PC-9 (cell line): ENCODE measurements around the gene DNAH2. TPM values are rescaled to one million over a fixed set of nuclear protein-coding genes. Genes with fewer than 3 reads are reported as not detected.

ENCODE experiments used
- BruUV-seq: library from RNA; stranded (reverse); fragments of 400-500 nt; replicated peaks from 2 replicates; lab custom pipeline; 2021; lab: Mats Ljungman, UMichigan
- CTCF ChIA-PET: fragments of 300-600 bp; sonication (Branson Sonifier 250); formaldehyde crosslinking; loops from one replicate; lab custom pipeline; 2022; ENCODE audit warnings: antibody characterized with exemption; lab: Charles Lee
- POLR2A ChIA-PET: fragments of 300-600 bp; sonication (Branson Sonifier 250); formaldehyde crosslinking; loops from one replicate; lab custom pipeline; 2022; ENCODE audit warnings: antibody characterized with exemption; ENCODE audit not compliant: unreplicated experiment; lab: Charles Lee
- DNase-seq, 2 experiments: peaks; one replicate each; pipeline versions ENCODE4 v3.0.0 to v3.0.0-alpha.2; 2015 to 2022; ENCODE audit warnings: mixed read lengths in 1 of 2
- H2AFZ ChIP-seq: fragments of 200-600 bp; sonication (generic); 2 replicates; pipeline ENCODE4 v1.8.1; 2017; ENCODE audit warnings: antibody characterized with exemption
- H3F3A ChIP-seq: fragments of 200-600 bp; sonication (generic); 2 replicates; pipeline ENCODE4 v1.8.1; 2017; ENCODE audit warnings: antibody characterized with exemption, mild to moderate bottlenecking, low read depth; ENCODE audit not compliant: insufficient read depth
- H3K27ac ChIP-seq: fragments of 200-600 bp; sonication (generic); 2 replicates; pipeline ENCODE4 v1.6.1; 2016; ENCODE audit warnings: mixed run types
- H3K27me3 ChIP-seq: fragments of 200-600 bp; sonication (generic); 2 replicates; pipeline ENCODE4 v1.6.1; 2016; ENCODE audit warnings: low read depth, mixed run types; ENCODE audit not compliant: insufficient read depth
- H3K36me3 ChIP-seq: fragments of 200-600 bp; sonication (generic); 2 replicates; pipeline ENCODE4 v1.6.1; 2016; ENCODE audit warnings: low read depth, mixed run types
- H3K4me1 ChIP-seq: fragments of 200-600 bp; sonication (generic); replicated peaks from 2 replicates; pipeline ENCODE4 v1.6.1; 2016; ENCODE audit warnings: mixed run types; ENCODE audit not compliant: insufficient read depth
- H3K4me2 ChIP-seq: fragments of 200-600 bp; sonication (generic); 2 replicates; pipeline ENCODE4 v1.6.1; 2017; ENCODE audit warnings: mixed run types
- H3K4me3 ChIP-seq: fragments of 200-600 bp; sonication (generic); 2 replicates; pipeline ENCODE4 v1.6.1; 2016; ENCODE audit warnings: mixed run types
- H3K79me2 ChIP-seq: fragments of 200-600 bp; sonication (generic); 2 replicates; pipeline ENCODE4 v1.6.1; 2017; ENCODE audit warnings: low read depth, mixed run types
- H3K9me2 ChIP-seq: fragments of 200-600 bp; sonication (generic); 2 replicates; pipeline ENCODE4 v1.8.1; 2017; ENCODE audit warnings: mild to moderate bottlenecking; ENCODE audit not compliant: insufficient read depth
- H3K9me3 ChIP-seq: fragments of 200-600 bp; sonication (generic); 2 replicates; pipeline ENCODE4 v1.8.1; 2016; ENCODE audit warnings: low read depth; ENCODE audit not compliant: insufficient read depth
- H4K20me1 ChIP-seq: fragments of 200-600 bp; sonication (generic); 2 replicates; pipeline ENCODE4 v1.8.1; 2017; ENCODE audit not compliant: insufficient read depth
- CTCF ChIP-seq: fragments of 200-600 bp; sonication (generic); conservative IDR thresholded peaks from 2 replicates; pipeline ENCODE4 v1.6.1; 2017; ENCODE audit warnings: mixed run types, antibody characterized with exemption, mild to moderate bottlenecking, moderate library complexity
- EZH2 ChIP-seq: fragments of 200-600 bp; sonication (generic); IDR thresholded peaks from 2 replicates; pipeline ENCODE4 v1.8.0; 2017; ENCODE audit warnings: antibody characterized with exemption, low read depth
- intact Hi-C: fragments of 100-400 bp; cut with micrococcal nuclease; formaldehyde crosslinking; loops from one replicate; pipeline ENCODE4 v1.10.0; 2022; ENCODE audit not compliant: unreplicated experiment
- total RNA-seq: library from RNA; stranded (reverse); gene quantifications from 2 replicates; pipeline ENCODE4 v1.2.3, GENCODE V29; 2021

Gene DNAH2
- total RNA-seq, 1 experiment from 2014 or later: 10.6 TPM

DNA sequence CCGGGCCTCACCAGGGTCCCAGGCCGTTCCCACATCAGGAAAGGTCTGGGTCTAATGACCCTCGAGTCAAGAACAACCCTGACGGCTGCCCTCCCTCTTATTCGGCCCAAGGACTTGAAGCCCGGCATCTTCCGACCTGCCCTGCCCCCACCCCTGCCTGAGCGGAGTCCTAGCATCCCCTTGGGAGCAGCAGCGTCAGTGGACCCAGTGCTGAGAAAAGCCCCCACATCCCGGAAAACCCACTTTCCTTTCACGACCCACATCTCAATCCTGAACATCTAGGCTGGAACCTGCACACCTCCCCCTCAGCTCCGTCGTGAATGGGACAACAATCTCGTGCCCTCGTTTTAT lies 138.1 kb downstream of the DNAH2 start:
- peaks cover 18% of the 10 kb centered on the region for H3K79me2 ChIP-seq
- no peaks in the 10 kb centered on the region for H3K27me3 ChIP-seq
- peak overlapping the region; percentile 97 for H3K4me2 ChIP-seq
- TF ChIP-seq EZH2 (no peak), CTCF (no peak)
- intact Hi-C loops: loop anchor here (5.0 to 10.0 kb wide), 2 partner anchors 33 to 271 kb away; partner anchors contain the start of gene MPDU1
- H3K9me2 ChIP-seq: no peaks in the 10 kb centered on the region
- DNase-seq: no peak
- peaks cover 11% of the 10 kb centered on the region for H3F3A ChIP-seq
- peak overlapping the region; percentile 79; the same call in 1 of the 2 replicates for H3K27ac ChIP-seq
- peak overlapping the region; percentile 97 for H3K4me3 ChIP-seq
- POLR2A ChIA-PET: interaction anchor here (0.5 to 0.7 kb wide), 3 partner anchors 15 to 557 kb away, joined by 4 to 6 read pairs (median 5); no protein-coding TSS in a partner anchor
- H3K36me3 ChIP-seq: no peaks in the 10 kb centered on the region
- BruUV-seq: no TSS peak
- no peak overlapping the region for H2AFZ ChIP-seq
- H4K20me1 ChIP-seq: no peaks in the 10 kb centered on the region
- CTCF ChIA-PET: interaction anchor here (0.6 to 0.9 kb wide), 2 partner anchors 11 to 186 kb away, joined by 3 to 7 read pairs; no protein-coding TSS in a partner anchor
- peaks cover 13% of the 10 kb centered on the region for H3K4me1 ChIP-seq
- no peaks in the 10 kb centered on the region for H3K9me3 ChIP-seq

GRCh38 chr17:7856011-7856810 lies 138.7 kb downstream of the DNAH2 start:
- intact Hi-C loops: loop anchor here (5.0 to 10.0 kb wide), 2 partner anchors 34 to 271 kb away; partner anchors contain the start of gene MPDU1
- Histone ChIP-seq H3F3A (peaks cover 11% of the 10 kb centered on the region), H3K27me3 (no peaks in the 10 kb centered on the region), H3K36me3 (no peaks in the 10 kb centered on the region), H3K4me3 (peak overlapping the region; percentile 97), H2AFZ (0 out of 2 replicates have a peak overlapping the region, but pooled peaks have one; percentile 50), H3K9me2 (no peaks in the 10 kb centered on the region), H4K20me1 (no peaks in the 10 kb centered on the region), H3K79me2 (peaks cover 18% of the 10 kb centered on the region), H3K4me2 (peak overlapping the region; percentile 97), H3K27ac (peak overlapping the region; percentile 79), H3K4me1 (peaks cover 13% of the 10 kb centered on the region), H3K9me3 (no peaks in the 10 kb centered on the region)
- TF ChIP-seq EZH2 (no peak), CTCF (no peak)
- BruUV-seq: no TSS peak
- DNase-seq: no peak
- POLR2A ChIA-PET: interaction anchor here (0.5 to 0.7 kb wide), 4 partner anchors 15 to 558 kb away, joined by 3 to 6 read pairs (median 4); no protein-coding TSS in a partner anchor
- CTCF ChIA-PET: interaction anchor here (0.6 to 1.5 kb wide), 4 partner anchors 11 to 187 kb away, joined by 3 to 12 read pairs (median 7); no protein-coding TSS in a partner anchor

- intact Hi-C loops: loop anchor here (1.0 to 10.0 kb wide), 6 partner anchors 13 to 272 kb away; partner anchors contain the start of gene MPDU1
These were observed 139.5 kb downstream of the DNAH2 start, which contains the start of gene NAA38 for GRCh38 chr17:7856811-7857712. TSS of gene NAA38 (minus strand) at chr17:7857559. CDS start at chr17:7857463, 96 bp downstream.

More at GRCh38 chr17:7856811-7857712, 139.5 kb downstream of the DNAH2 start, which contains the start of gene NAA38:
- peak within 1 kb of the TSS; percentile 79 for H3K27ac ChIP-seq
- DNase-seq: peak; percentile 96 to 97
- no peaks in the 10 kb centered on the region for H3K9me3 ChIP-seq
- H3F3A ChIP-seq: peaks cover 11% of the 10 kb centered on the region
- peak within 1 kb of the TSS; percentile 97 for H3K4me3 ChIP-seq
- POLR2A ChIA-PET: interaction anchor here (0.6 to 0.7 kb wide), 3 partner anchors 29 to 438 kb away, joined by 3 to 10 read pairs (median 5); no protein-coding TSS in a partner anchor
- no peaks in the 10 kb centered on the region for H4K20me1 ChIP-seq
- TF ChIP-seq CTCF (no peak), EZH2 (no peak)
- peaks cover 18% of the 10 kb centered on the region for H3K79me2 ChIP-seq
- H3K27me3 ChIP-seq: no peaks in the 10 kb centered on the region
- peaks cover 13% of the 10 kb centered on the region for H3K4me1 ChIP-seq
- CTCF ChIA-PET: interaction anchor here (1.1 to 1.5 kb wide), 2 partner anchors 12 to 22 kb away, joined by 7 to 12 read pairs; no protein-coding TSS in a partner anchor
- TSS peak; percentile 83 for BruUV-seq
- no peaks in the 10 kb centered on the region for H3K36me3 ChIP-seq
- peak within 1 kb of the TSS; percentile 78 for H2AFZ ChIP-seq
- peak within 1 kb of the TSS; percentile 97 for H3K4me2 ChIP-seq
- no peaks in the 10 kb centered on the region for H3K9me2 ChIP-seq
